ENCODE results near the gene GNAT3.
A peak's percentile ranks its signal among the peaks of the same experiment; 100 is the strongest.

GNAT3 gene

DNA sequence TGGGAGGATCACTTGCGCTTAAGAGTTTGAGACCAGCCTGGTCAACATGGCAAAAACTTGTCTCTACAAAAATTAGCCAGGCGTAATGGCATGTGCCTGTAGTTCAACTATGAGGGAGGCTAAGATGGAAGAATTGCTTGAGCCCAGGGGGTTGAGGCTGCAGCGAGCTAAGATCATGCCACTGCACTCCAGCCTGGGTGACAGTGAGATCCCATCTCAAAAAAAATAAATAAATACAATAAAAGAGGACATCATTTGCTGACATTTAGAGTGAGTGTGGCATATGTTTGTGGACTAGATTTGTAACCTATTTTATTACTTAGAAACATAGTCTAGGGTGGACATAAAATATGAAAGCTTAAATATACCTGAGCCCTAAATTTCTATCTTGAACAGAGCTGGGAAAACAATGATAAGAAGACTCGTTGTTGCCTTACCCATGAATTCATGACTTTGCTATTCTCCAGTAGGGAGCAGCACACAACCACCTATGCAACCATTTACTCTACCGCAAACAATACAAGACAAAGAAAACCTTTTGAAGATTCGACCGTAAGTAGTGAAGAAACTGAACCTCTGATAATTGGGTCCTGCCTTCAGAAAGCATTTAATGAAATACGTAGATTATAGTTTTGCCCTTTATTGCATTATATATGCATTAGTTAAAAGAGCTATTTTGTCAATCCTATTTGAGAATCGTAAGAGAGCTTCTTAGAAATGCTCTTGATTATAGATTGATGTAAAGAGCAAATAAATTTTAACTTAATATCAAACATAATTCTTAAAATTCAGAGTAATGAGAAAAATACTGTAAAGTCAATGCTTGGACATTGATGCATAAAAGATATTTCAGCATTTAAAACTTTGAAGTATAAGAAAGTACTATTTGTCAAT lies 83.5 kb downstream of the GNAT3 start:
- H3K27ac ChIP-seq: no peak overlapping the region
- TF ChIP-seq, protein P1, sequence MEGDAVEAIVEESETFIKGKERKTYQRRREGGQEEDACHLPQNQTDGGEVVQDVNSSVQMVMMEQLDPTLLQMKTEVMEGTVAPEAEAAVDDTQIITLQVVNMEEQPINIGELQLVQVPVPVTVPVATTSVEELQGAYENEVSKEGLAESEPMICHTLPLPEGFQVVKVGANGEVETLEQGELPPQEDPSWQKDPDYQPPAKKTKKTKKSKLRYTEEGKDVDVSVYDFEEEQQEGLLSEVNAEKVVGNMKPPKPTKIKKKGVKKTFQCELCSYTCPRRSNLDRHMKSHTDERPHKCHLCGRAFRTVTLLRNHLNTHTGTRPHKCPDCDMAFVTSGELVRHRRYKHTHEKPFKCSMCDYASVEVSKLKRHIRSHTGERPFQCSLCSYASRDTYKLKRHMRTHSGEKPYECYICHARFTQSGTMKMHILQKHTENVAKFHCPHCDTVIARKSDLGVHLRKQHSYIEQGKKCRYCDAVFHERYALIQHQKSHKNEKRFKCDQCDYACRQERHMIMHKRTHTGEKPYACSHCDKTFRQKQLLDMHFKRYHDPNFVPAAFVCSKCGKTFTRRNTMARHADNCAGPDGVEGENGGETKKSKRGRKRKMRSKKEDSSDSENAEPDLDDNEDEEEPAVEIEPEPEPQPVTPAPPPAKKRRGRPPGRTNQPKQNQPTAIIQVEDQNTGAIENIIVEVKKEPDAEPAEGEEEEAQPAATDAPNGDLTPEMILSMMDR (IDR thresholded peaks at IDR 0.05): peak; percentile 89
- TF ChIP-seq ZFX (IDR thresholded peaks at IDR 0.05; ENCODE audit: borderline replicate concordance): no peak

DNA sequence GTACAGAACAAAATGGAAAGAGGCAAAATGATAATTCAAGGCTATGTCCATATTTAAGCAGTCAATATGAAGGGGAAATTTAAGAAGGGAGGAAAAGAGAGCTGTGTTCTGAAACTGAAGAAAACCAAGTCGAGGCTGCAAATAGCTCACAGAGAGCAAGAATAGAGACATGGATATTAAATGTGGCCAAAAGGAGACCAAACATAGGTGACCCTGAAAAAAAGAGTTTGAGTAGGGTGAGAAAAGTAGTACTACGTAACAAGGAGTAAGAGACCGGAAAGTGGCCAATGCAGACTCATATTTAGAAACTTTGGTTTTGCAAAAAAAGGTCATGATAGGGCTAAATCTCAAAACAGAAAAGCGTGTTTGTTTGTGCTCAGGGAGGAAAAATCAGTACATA lies 84.6 kb downstream of the GNAT3 start:
- TF ChIP-seq, protein P1 (IDR thresholded peaks at IDR 0.05): no peak
- no peak for TF ChIP-seq ZFX (IDR thresholded peaks at IDR 0.05; ENCODE audit: borderline replicate concordance)
- no peak overlapping the region for H3K27ac ChIP-seq

DNA sequence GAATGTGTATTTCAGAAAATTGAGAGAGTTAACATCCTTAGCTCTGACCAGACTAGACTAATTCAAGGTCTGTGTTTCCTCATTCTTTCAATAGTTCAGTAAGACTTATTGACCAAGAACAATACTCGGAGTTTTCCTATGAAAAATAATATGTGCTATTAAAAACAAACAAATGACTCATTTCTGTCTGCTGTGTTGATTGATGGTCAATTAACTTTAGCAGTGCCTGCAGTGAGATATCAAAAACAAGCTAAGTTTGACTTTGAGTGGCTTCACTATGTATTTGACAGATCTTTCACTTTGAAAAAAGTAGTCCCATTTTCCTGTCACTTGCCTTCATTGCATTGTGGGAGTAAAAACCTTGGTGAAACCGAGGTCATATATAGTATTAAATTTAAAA lies 91.0 kb downstream of the GNAT3 start:
- no peak overlapping the region for H3K27ac ChIP-seq
- TF ChIP-seq ZFX (IDR thresholded peaks at IDR 0.05; ENCODE audit: borderline replicate concordance): no peak
- TF ChIP-seq, protein P1 (IDR thresholded peaks at IDR 0.05): no peak

DNA sequence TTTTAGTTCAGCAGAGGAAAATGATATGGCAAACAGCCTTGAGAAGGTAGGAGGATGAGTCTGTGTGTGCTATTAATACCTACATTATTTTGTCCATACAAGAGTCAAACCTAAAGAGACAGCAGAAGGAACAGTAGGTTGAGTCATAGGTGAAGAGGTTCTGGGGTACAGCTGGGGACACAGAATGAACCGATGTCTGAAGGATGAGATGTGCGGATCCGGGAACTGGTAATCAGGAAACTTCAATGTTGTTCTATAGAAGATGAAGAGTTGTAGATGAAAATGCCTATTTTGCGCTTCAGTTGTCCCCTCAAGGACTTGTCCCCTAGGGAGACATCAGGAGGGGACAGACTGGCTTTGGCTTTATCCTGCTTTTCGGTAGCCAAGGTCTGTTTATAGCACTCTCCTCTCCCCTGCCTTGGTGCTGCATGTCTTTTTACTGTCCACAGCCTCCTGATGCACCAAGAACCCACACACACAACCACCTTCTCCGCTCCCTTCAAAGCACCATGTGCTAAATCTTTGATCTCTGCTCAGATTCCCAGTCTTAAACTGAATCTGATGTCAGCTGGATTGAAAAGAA lies 94.6 kb downstream of the GNAT3 start:
- TF ChIP-seq, protein P1 (IDR thresholded peaks at IDR 0.05): no peak
- TF ChIP-seq ZFX (IDR thresholded peaks at IDR 0.05; ENCODE audit: borderline replicate concordance): no peak

DNA sequence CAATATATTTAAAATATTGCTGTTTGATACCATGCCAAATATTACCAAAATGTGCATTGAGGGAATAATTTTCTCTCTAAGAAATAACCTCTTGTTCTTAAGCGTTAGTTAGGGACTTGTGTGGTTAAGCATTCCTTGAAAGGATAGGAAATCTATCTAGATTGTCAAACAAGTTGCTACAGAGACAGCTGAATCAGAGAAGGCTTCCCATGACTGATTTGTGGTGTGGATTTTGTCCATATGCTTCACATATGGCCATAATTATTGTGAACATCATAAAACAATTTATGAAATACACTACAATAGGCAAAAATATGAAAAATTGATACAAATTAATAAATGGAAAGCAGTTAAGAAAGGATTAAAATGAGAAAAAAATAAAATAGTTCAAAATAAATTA lies 96.3 kb downstream of the GNAT3 start:
- H3K27ac ChIP-seq: no peak overlapping the region
- no peak for TF ChIP-seq ZFX (IDR thresholded peaks at IDR 0.05; ENCODE audit: borderline replicate concordance)
- TF ChIP-seq, protein P1 (IDR thresholded peaks at IDR 0.05): no peak

More for the DNA sequence above, 94.6 kb downstream of the GNAT3 start:
- H3K27ac ChIP-seq: no peak overlapping the region

DNA sequence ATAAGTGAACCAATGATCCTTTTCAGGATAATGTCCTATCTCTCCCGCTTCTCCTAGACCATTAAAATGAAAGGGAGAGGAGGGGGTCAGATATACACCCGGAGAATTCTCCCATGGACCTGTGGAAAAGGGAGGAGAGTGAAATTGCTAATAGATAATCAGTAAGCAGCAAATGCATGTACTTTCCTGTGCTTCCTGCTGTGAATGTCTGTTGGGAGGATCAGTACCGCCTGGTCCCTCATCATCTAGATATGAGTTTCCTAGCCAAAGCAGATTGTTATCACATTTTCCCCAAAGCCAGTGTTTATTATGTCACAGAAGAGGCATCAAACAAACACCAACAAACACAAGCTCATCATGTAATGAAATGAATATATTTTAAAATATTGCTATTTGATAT lies 96.8 kb downstream of the GNAT3 start:
- no peak overlapping the region for H3K27ac ChIP-seq
- TF ChIP-seq, protein P1 (IDR thresholded peaks at IDR 0.05): no peak
- TF ChIP-seq ZFX (IDR thresholded peaks at IDR 0.05; ENCODE audit: borderline replicate concordance): no peak

DNA sequence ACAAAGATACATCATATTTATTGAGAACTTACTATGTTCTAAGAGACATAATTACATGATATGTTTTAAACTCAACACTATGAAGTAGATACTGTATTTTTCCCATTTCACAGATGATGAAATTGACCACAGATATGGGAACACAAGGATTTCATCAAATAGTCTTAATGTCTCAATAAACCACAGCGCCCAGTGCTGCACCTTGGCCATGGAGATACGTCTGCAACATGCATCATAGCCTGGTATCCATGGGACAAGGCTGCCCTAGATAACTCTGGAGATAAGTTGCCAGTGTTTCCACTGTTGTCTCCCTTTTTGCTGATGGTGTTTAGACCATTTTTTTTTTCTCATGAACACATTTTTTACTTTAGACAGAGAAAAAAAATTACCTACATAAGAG lies 97.5 kb downstream of the GNAT3 start:
- H3K27ac ChIP-seq: no peak overlapping the region

More for the DNA sequence above, 97.5 kb downstream of the GNAT3 start:
- TF ChIP-seq, protein P1 (IDR thresholded peaks at IDR 0.05): no peak
- no peak for TF ChIP-seq ZFX (IDR thresholded peaks at IDR 0.05; ENCODE audit: borderline replicate concordance)

All from 22Rv1 (cell line).